GM12878 (cell line): ENCODE results near the gene CWC22. TPM values are rescaled to one million over a fixed set of nuclear protein-coding genes. Genes with fewer than 3 reads are reported as not detected.

Source experiments
- ATAC-seq: fragments of 200-7000 bp; cut with Tn5 transposase; 3 replicates; pipeline ENCODE4 v1.9.1; 2020; ENCODE audit warnings: mild to moderate bottlenecking, moderate library complexity
- BruUV-seq: library from RNA; stranded (reverse); fragments of 400-500 nt; replicated peaks from 2 replicates; lab custom pipeline; 2021; lab: Mats Ljungman, UMichigan
- CTCF ChIA-PET: fragments of 300-600 bp; sonication (Branson Sonifier 250); formaldehyde crosslinking; extraction: SDS; loops from one replicate; lab custom pipeline; 2021; ENCODE audit warnings: inconsistent platforms; lab: Yijun Ruan, JAX
- POLR2A ChIA-PET: fragments of 350-600 bp; formaldehyde crosslinking; extraction: SDS; loops from one replicate; lab custom pipeline; 2021; ENCODE audit warnings: inconsistent platforms; lab: Charles Lee
- RAD21 ChIA-PET: fragments of 300-600 bp; sonication (Branson Sonifier 250); formaldehyde crosslinking; loops from one replicate; lab custom pipeline; 2023; ENCODE audit warnings: antibody characterized with exemption; ENCODE audit not compliant: unreplicated experiment; lab: Charles Lee
- SMC1A ChIA-PET: fragments of 300-600 bp; sonication (Branson Sonifier 250); formaldehyde crosslinking; loops from one replicate; lab custom pipeline; 2023; ENCODE audit not compliant: unreplicated experiment, uncharacterized antibody; lab: Charles Lee
- DNase-seq: peaks from one replicate; pipeline ENCODE4 v3.0.0-alpha.2; 2011; ENCODE audit warnings: low read depth, low spot score
- FAIRE-seq: peaks from 3 replicates; lab custom pipeline; 2011; peaks lifted over from hg19 to GRCh38; lab: Jason Lieb, UNC
- H2AFZ ChIP-seq: 2 replicates; pipeline ENCODE4 v1.6.0; 2011; ENCODE audit warnings: low read depth, low read length, control low read depth; ENCODE audit not compliant: control insufficient read depth
- H3K27ac ChIP-seq: 2 replicates; pipeline ENCODE4 v1.5.1; 2011; ENCODE audit warnings: control low read depth; ENCODE audit not compliant: control insufficient read depth, insufficient read depth
- H3K27me3 ChIP-seq, 2 experiments: replicated peaks in 1 of 2; 2 replicates each; pipeline versions ENCODE4 v1.6.0 to v1.6.1; 2011; ENCODE audit warnings: low read length in 1 of 2; ENCODE audit not compliant: control insufficient read depth in 2 of 2, insufficient read depth in 2 of 2
- H3K36me3 ChIP-seq, 2 experiments: 2 replicates each; pipeline ENCODE4 v1.5.1; 2011; ENCODE audit warnings: low read length in 1 of 2; ENCODE audit not compliant: control insufficient read depth in 2 of 2, insufficient read depth in 2 of 2
- H3K4me1 ChIP-seq: 2 replicates; pipeline ENCODE4 v1.6.1; 2011; ENCODE audit warnings: mild to moderate bottlenecking, low read length, moderate library complexity, mixed read lengths; ENCODE audit not compliant: control insufficient read depth, insufficient read depth
- H3K4me2 ChIP-seq: 2 replicates; pipeline ENCODE4 v1.6.0; 2011; ENCODE audit warnings: control low read depth; ENCODE audit not compliant: control insufficient read depth, insufficient read depth
- H3K4me3 ChIP-seq: fragments of 200-600 bp; sonication (generic); 2 replicates; pipeline ENCODE4 v1.5.1; 2016
- H3K79me2 ChIP-seq: 2 replicates; pipeline ENCODE4 v1.6.0; 2011; ENCODE audit warnings: low read length; ENCODE audit not compliant: control insufficient read depth, insufficient read depth
- H3K9ac ChIP-seq: 2 replicates; pipeline ENCODE4 v1.8.0; 2011; ENCODE audit warnings: low read length, control low read depth, mixed read lengths; ENCODE audit not compliant: control insufficient read depth, insufficient read depth
- H3K9me3 ChIP-seq: replicated peaks from 3 replicates; pipeline ENCODE4 v1.5.1; 2011; ENCODE audit warnings: mild to moderate bottlenecking, low read length; ENCODE audit not compliant: control insufficient read depth, insufficient read depth
- H4K20me1 ChIP-seq: 2 replicates; pipeline ENCODE4 v1.6.0; 2011; ENCODE audit not compliant: control insufficient read depth, insufficient read depth
- CHD2 ChIP-seq: IDR thresholded peaks from 2 replicates; pipeline ENCODE4 v1.6.1; 2011; ENCODE audit warnings: low read depth, low read length, improper control_type of control experiment, borderline replicate concordance
- ESRRA ChIP-seq: IDR thresholded peaks from 2 replicates; pipeline ENCODE4 v1.6.1; 2012; ENCODE audit warnings: mild to moderate bottlenecking, low read length, improper control_type of control experiment
- ETV6 ChIP-seq, 2 experiments: fragments of 450-650 bp in 1 of 2; IDR thresholded peaks in 1 of 2; conservative IDR thresholded peaks in 1 of 2; 2 replicates each; pipeline ENCODE4 v1.6.1; 2014; ENCODE audit warnings: antibody characterized with exemption in 1 of 2, borderline replicate concordance in 1 of 2, low read depth in 1 of 2, mild to moderate bottlenecking in 1 of 2, moderate library complexity in 1 of 2
- SIX5 ChIP-seq: IDR thresholded peaks from 2 replicates; pipeline ENCODE4 v1.6.1; 2011; ENCODE audit warnings: mild to moderate bottlenecking, low read depth, low read length, moderate library complexity; ENCODE audit not compliant: severe bottlenecking
- SMAD5 ChIP-seq: IDR thresholded peaks from 2 replicates; pipeline ENCODE4 v1.6.1; 2016; ENCODE audit warnings: antibody characterized with exemption, low read depth
- SREBF1 ChIP-seq: IDR thresholded peaks from 2 replicates; pipeline ENCODE4 v1.6.1; 2012; ENCODE audit warnings: mild to moderate bottlenecking, low read length
- TARDBP ChIP-seq: IDR thresholded peaks from 2 replicates; pipeline ENCODE4 v1.6.1; 2016; ENCODE audit warnings: borderline replicate concordance
- TBL1XR1 ChIP-seq: IDR thresholded peaks from 2 replicates; pipeline ENCODE4 v1.6.1; 2012; ENCODE audit warnings: low read depth, low read length, improper control_type of control experiment
- WGBS: methylation state at CpG from one replicate; pipeline ENCODE4 v1.1.6; 2016; ENCODE audit warnings: low lambda C conversion rate; ENCODE audit not compliant: insufficient replicate concordance, insufficient coverage; ENCODE audit errors: missing lambda C conversion rate; 5-methylcytosine and 5-hydroxymethylcytosine counted together
- in situ Hi-C: fragments of 300-500 bp; cut with MboI; formaldehyde crosslinking; loops from 9 replicates; pipeline ENCODE4 v1.14.3; 2018; ENCODE audit warnings: mixed read lengths
- intact Hi-C: fragments of 100-400 bp; cut with micrococcal nuclease; formaldehyde crosslinking; loops from one replicate; pipeline ENCODE4 v1.14.2; 2022; ENCODE audit not compliant: unreplicated experiment
- polyA plus RNA-seq, 11 experiments: library from polyadenylated mRNA; depleted of rRNA in 4 of 11; unstranded in 6 of 11; stranded (reverse) in 5 of 11; fragments of >200 nt; fragmentation: Nextera tagmentation in 4 of 11; fragmentation: Illumina TruSeq in 1 of 11; extraction: Ambion mirVana in 4 of 11; extraction: Trizol in 1 of 11; gene quantifications; 1 replicate in 1 of 11; 2 replicates in 10 of 11; pipeline versions ENCODE4 v1.2.1 to v1.2.3, GENCODE V29; 2011 to 2016; ENCODE audit warnings: inconsistent platforms in 2 of 11, missing spikeins in 2 of 11, low read depth in 1 of 11
- total RNA-seq, 4 experiments: library from RNA; depleted of rRNA in 3 of 4; stranded (reverse); fragments of >200 nt in 3 of 4; fragmentation: Illumina TruSeq in 1 of 4; extraction: Trizol in 1 of 4; gene quantifications; 2 replicates each; pipeline versions ENCODE4 v1.2.1 to v1.2.3, GENCODE V29; 2013 to 2021
- TF ChIP-seq, protein P1 (sequence below): fragments of 150-350 bp; IDR thresholded peaks from 2 replicates; pipeline ENCODE4 v1.6.1; 2014; ENCODE audit warnings: mild to moderate bottlenecking, low read depth, low read length

The CWC22 gene
- total and polyA plus RNA-seq, 10 of the 15 experiments (the other 5 are each of a cell fraction or from before 2014, with no cell fraction given), result 8.2 to 38.5 (median 26.3) TPM

DNA sequence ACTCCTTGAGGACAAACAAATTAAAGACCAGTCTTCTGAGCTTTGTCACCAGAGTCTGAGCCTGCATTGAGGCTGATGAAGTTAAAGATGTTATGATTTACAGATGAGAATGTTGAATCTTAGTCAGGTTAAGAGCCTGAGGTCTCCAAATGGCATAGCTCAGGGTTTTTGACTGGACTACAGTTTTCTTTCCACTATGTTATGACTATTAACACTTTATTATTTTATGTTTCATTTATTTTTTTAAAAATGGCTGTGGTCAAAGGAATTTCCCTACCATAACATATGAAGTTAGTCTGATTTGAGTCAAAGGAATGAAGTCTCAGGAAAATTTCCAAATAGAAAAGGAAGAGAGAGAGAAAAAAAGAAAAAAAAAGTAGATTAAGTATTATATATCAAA is 39.7 kb upstream of the CWC22 start (continued):
- TF ChIP-seq ESRRA, result no peak
- TF ChIP-seq CHD2, result no peak
- no peak for TF ChIP-seq SMAD5
- no peak for TF ChIP-seq TARDBP
- TF ChIP-seq ETV6 (conservative IDR thresholded peaks at IDR 0.05 in 1 of 2, IDR thresholded peaks at IDR 0.05 in 1 of 2; ENCODE audit: borderline replicate concordance in 1 of 2, low read depth in 1 of 2), result no peak
- no peak for TF ChIP-seq TBL1XR1
- no peak for TF ChIP-seq SIX5

DNA sequence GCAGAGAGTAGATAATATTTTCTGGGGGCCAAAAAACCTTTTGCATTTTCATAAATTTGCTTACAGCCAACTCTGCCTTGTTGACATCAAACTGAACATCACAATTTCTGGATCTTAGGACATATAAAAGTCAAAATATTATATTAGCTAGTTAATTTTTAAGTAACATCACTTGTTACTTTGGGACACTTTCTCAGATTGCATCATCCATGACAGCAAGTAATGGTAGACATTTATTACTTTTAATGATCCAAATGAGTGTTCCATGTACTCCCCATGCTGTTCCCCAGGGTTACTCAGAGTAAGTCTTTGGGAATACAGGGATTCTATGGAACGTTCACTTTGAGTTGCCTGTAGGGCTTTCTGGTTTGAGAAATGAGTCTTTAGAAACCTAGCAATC is 39.1 kb upstream of the CWC22 start:
- FAIRE-seq (no peak), ATAC-seq (no peak), DNase-seq (no peak)
- CTCF ChIA-PET, result no interaction called here
- Histone ChIP-seq H2AFZ (no peak overlapping the region), H3K4me2 (no peak overlapping the region), H4K20me1 (no peaks in the 10 kb centered on the region), H3K4me1 (no peaks in the 10 kb centered on the region), H3K9ac (no peak overlapping the region), H3K36me3 (no peaks in the 10 kb centered on the region), H3K27ac (no peak overlapping the region), H3K27me3 (no peaks in the 10 kb centered on the region), H3K79me2 (no peaks in the 10 kb centered on the region), H3K9me3 (no peaks in the 10 kb centered on the region), H3K4me3 (no peak overlapping the region)
- SMC1A ChIA-PET, result no interaction called here
- intact Hi-C loops, result no loop called here
- RAD21 ChIA-PET, result no interaction called here
- in situ Hi-C loops, result no loop called here
- no peak for TF ChIP-seq SREBF1
- TF ChIP-seq, protein P1, sequence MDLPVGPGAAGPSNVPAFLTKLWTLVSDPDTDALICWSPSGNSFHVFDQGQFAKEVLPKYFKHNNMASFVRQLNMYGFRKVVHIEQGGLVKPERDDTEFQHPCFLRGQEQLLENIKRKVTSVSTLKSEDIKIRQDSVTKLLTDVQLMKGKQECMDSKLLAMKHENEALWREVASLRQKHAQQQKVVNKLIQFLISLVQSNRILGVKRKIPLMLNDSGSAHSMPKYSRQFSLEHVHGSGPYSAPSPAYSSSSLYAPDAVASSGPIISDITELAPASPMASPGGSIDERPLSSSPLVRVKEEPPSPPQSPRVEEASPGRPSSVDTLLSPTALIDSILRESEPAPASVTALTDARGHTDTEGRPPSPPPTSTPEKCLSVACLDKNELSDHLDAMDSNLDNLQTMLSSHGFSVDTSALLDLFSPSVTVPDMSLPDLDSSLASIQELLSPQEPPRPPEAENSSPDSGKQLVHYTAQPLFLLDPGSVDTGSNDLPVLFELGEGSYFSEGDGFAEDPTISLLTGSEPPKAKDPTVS, result no peak
- POLR2A ChIA-PET, result no interaction called here
- 0% methylated on average over 1 of the region's 1 CpG for WGBS
- BruUV-seq, result no TSS peak
